H1 (cell line): ENCODE data around the gene RWDD4. TPM values are rescaled to one million over a fixed set of nuclear protein-coding genes. Genes with fewer than 3 reads are reported as not detected.

ENCODE experiments used
- EGR1 ChIP-seq: IDR thresholded peaks from 2 replicates; pipeline ENCODE4 v1.6.1; 2011; ENCODE audit warnings: low read depth, low read length, borderline replicate concordance
- EZH2 ChIP-seq: fragments of 200-600 bp; sonication (generic); IDR thresholded peaks from 2 replicates; pipeline ENCODE4 v1.7.1; 2012; ENCODE audit warnings: low read depth, mild to moderate bottlenecking, moderate library complexity, low read length, inconsistent platforms; ENCODE audit not compliant: severe bottlenecking
- POU5F1 ChIP-seq: IDR thresholded peaks from 2 replicates; pipeline ENCODE4 v1.6.1; 2011; ENCODE audit warnings: low read depth, mild to moderate bottlenecking, low read length, moderate library complexity
- SP2 ChIP-seq: IDR thresholded peaks from 2 replicates; pipeline ENCODE4 v1.6.1; 2012; ENCODE audit warnings: mild to moderate bottlenecking, low read length, inconsistent platforms
- SRF ChIP-seq: IDR thresholded peaks from 2 replicates; pipeline ENCODE4 v1.6.1; 2011; ENCODE audit warnings: mild to moderate bottlenecking, low read depth, low read length, moderate library complexity
- polyA plus RNA-seq, 7 experiments: library from polyadenylated mRNA; depleted of rRNA in 3 of 7; stranded (reverse) in 5 of 7; unstranded in 2 of 7; fragments of >200 nt in 5 of 7; fragments of 200-250 nt in 2 of 7; gene quantifications; 1 replicate in 5 of 7; 2 replicates in 1 of 7; 4 replicates in 1 of 7; pipeline versions ENCODE4 v1.2.1 to v1.2.3, GENCODE V29; 2011 to 2013; ENCODE audit warnings: missing spikeins in 2 of 7, mixed read lengths in 2 of 7
- total RNA-seq: library from RNA; stranded (reverse); fragmentation: NEBNext Ultra II Directional; extraction: Animal tissue kit (Norgen Biotek cat#: 25700); gene quantifications from 2 replicates; pipeline ENCODE4 v1.2.1, GENCODE V29; 2021
- TF ChIP-seq, protein P1 (sequence below): IDR thresholded peaks from 2 replicates; pipeline ENCODE4 v1.6.1; 2011; ENCODE audit warnings: low read depth, mild to moderate bottlenecking, low read length; ENCODE audit not compliant: insufficient read depth
- TF ChIP-seq, protein P2 (sequence below): fragments of 300-600 bp; sonication (generic); IDR thresholded peaks from 2 replicates; pipeline ENCODE4 v1.7.1; 2012; ENCODE audit warnings: low read length, moderate library complexity, mild to moderate bottlenecking, inconsistent platforms; ENCODE audit not compliant: insufficient replicate concordance

RWDD4 gene
- total and polyA plus RNA-seq, 2 of the 8 experiments (the other 6 are each of a cell fraction or from before 2014, with no cell fraction given) = 5.4 to 18.9 TPM

DNA sequence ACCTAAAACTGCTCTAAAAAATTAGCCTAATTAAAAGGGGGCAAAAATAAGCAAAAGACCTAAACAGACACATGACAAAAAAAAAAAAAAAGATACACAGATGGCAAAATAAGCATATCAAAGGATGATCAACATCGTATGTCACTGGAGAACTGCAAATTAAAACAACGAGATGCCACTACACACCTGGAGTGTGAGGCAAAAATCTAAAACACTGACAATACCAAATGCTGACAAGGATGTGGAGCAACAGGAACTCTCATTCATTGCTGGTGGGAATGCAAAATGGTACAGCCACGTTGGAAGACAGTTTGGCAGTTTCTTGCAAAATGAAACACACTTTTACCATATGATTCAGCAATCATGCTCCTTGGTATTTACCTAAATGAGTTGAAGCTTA is 64.2 kb downstream of the RWDD4 start (continued):
- TF ChIP-seq, protein P1, sequence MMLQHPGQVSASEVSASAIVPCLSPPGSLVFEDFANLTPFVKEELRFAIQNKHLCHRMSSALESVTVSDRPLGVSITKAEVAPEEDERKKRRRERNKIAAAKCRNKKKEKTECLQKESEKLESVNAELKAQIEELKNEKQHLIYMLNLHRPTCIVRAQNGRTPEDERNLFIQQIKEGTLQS = no peak
- no peak for TF ChIP-seq EZH2
- no peak for TF ChIP-seq POU5F1
- TF ChIP-seq SP2 = no peak
- TF ChIP-seq, protein P2, sequence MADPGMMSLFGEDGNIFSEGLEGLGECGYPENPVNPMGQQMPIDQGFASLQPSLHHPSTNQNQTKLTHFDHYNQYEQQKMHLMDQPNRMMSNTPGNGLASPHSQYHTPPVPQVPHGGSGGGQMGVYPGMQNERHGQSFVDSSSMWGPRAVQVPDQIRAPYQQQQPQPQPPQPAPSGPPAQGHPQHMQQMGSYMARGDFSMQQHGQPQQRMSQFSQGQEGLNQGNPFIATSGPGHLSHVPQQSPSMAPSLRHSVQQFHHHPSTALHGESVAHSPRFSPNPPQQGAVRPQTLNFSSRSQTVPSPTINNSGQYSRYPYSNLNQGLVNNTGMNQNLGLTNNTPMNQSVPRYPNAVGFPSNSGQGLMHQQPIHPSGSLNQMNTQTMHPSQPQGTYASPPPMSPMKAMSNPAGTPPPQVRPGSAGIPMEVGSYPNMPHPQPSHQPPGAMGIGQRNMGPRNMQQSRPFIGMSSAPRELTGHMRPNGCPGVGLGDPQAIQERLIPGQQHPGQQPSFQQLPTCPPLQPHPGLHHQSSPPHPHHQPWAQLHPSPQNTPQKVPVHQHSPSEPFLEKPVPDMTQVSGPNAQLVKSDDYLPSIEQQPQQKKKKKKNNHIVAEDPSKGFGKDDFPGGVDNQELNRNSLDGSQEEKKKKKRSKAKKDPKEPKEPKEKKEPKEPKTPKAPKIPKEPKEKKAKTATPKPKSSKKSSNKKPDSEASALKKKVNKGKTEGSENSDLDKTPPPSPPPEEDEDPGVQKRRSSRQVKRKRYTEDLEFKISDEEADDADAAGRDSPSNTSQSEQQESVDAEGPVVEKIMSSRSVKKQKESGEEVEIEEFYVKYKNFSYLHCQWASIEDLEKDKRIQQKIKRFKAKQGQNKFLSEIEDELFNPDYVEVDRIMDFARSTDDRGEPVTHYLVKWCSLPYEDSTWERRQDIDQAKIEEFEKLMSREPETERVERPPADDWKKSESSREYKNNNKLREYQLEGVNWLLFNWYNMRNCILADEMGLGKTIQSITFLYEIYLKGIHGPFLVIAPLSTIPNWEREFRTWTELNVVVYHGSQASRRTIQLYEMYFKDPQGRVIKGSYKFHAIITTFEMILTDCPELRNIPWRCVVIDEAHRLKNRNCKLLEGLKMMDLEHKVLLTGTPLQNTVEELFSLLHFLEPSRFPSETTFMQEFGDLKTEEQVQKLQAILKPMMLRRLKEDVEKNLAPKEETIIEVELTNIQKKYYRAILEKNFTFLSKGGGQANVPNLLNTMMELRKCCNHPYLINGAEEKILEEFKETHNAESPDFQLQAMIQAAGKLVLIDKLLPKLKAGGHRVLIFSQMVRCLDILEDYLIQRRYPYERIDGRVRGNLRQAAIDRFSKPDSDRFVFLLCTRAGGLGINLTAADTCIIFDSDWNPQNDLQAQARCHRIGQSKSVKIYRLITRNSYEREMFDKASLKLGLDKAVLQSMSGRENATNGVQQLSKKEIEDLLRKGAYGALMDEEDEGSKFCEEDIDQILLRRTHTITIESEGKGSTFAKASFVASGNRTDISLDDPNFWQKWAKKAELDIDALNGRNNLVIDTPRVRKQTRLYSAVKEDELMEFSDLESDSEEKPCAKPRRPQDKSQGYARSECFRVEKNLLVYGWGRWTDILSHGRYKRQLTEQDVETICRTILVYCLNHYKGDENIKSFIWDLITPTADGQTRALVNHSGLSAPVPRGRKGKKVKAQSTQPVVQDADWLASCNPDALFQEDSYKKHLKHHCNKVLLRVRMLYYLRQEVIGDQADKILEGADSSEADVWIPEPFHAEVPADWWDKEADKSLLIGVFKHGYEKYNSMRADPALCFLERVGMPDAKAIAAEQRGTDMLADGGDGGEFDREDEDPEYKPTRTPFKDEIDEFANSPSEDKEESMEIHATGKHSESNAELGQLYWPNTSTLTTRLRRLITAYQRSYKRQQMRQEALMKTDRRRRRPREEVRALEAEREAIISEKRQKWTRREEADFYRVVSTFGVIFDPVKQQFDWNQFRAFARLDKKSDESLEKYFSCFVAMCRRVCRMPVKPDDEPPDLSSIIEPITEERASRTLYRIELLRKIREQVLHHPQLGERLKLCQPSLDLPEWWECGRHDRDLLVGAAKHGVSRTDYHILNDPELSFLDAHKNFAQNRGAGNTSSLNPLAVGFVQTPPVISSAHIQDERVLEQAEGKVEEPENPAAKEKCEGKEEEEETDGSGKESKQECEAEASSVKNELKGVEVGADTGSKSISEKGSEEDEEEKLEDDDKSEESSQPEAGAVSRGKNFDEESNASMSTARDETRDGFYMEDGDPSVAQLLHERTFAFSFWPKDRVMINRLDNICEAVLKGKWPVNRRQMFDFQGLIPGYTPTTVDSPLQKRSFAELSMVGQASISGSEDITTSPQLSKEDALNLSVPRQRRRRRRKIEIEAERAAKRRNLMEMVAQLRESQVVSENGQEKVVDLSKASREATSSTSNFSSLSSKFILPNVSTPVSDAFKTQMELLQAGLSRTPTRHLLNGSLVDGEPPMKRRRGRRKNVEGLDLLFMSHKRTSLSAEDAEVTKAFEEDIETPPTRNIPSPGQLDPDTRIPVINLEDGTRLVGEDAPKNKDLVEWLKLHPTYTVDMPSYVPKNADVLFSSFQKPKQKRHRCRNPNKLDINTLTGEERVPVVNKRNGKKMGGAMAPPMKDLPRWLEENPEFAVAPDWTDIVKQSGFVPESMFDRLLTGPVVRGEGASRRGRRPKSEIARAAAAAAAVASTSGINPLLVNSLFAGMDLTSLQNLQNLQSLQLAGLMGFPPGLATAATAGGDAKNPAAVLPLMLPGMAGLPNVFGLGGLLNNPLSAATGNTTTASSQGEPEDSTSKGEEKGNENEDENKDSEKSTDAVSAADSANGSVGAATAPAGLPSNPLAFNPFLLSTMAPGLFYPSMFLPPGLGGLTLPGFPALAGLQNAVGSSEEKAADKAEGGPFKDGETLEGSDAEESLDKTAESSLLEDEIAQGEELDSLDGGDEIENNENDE = no peak
- no peak for TF ChIP-seq SRF
- no peak for TF ChIP-seq EGR1
